Choroid plexus epithelial cell (primary cell): ENCODE measurements around the gene RAI14.

ENCODE experiments used
- DNase-seq: peaks from one replicate; pipeline ENCODE4 v3.0.0-alpha.2; 2010; ENCODE audit warnings: low read depth
- H3K4me3 ChIP-seq: 2 replicates; pipeline ENCODE4 v1.5.1; 2011; ENCODE audit warnings: low read depth, mild to moderate bottlenecking, control low read depth, low read length, moderate library complexity
- CTCF ChIP-seq: conservative IDR thresholded peaks from 2 replicates; pipeline ENCODE4 v1.5.1; 2011; ENCODE audit warnings: low read depth, mild to moderate bottlenecking, control low read depth, inconsistent platforms, low read length, moderate library complexity

RAI14 gene

GRCh38 chr5:34858790-34859189 lies 202.7 kb downstream of the RAI14 start:
- DNase-seq = no peak
- no peak overlapping the region for H3K4me3 ChIP-seq
- TF ChIP-seq CTCF = no peak

- no peak overlapping the region for H3K4me3 ChIP-seq
- no peak for TF ChIP-seq CTCF
- DNase-seq = no peak
Measured at GRCh38 chr5:34859253-34859652, 203.1 kb downstream of the RAI14 start.

GRCh38 chr5:34863946-34864345 lies 207.8 kb downstream of the RAI14 start:
- TF ChIP-seq CTCF = no peak
- H3K4me3 ChIP-seq = no peak overlapping the region
- DNase-seq = no peak

GRCh38 chr5:34865091-34865490 lies 209.0 kb downstream of the RAI14 start:
- no peak for TF ChIP-seq CTCF
- no peak overlapping the region for H3K4me3 ChIP-seq
- no peak for DNase-seq

- TF ChIP-seq CTCF = no peak
- H3K4me3 ChIP-seq = no peak overlapping the region
- no peak for DNase-seq
Measured at GRCh38 chr5:34866989-34867471, 210.9 kb downstream of the RAI14 start.

- no peak overlapping the region for H3K4me3 ChIP-seq
- no peak for TF ChIP-seq CTCF
- no peak for DNase-seq
Measured at GRCh38 chr5:34867660-34868059, 211.5 kb downstream of the RAI14 start.

GRCh38 chr5:34868791-34869190 lies 212.7 kb downstream of the RAI14 start:
- H3K4me3 ChIP-seq = no peak overlapping the region
- DNase-seq = no peak
- no peak for TF ChIP-seq CTCF
